HG02571 (cell line): ENCODE results near the gene ANKS1B.
"Not testable (repeated sequence)": the region's sequence is repeated elsewhere in the genome, so short reads cannot be mapped to it uniquely, and the experiment has no call there.

Source experiments
- ATAC-seq: cut with Tn5 transposase; IDR thresholded peaks from one replicate; pipeline ENCODE4 v1.9.1; 2021; ENCODE audit warnings: mild to moderate bottlenecking, moderate library complexity; ENCODE audit not compliant: unreplicated experiment

The ANKS1B gene

GRCh38 chr12:99709116-99709515, 275.6 kb downstream of the ANKS1B start:
- no peak for ATAC-seq

GRCh38 chr12:99707883-99708282, 276.9 kb downstream of the ANKS1B start:
- ATAC-seq, result no peak

- no peak for ATAC-seq
Measured at GRCh38 chr12:99706736-99707473, 277.8 kb downstream of the ANKS1B start.

- no peak for ATAC-seq
Measured at GRCh38 chr12:99704458-99704857, 280.3 kb downstream of the ANKS1B start.

- ATAC-seq, result no peak
Measured at GRCh38 chr12:99704036-99704435, 280.7 kb downstream of the ANKS1B start.

- ATAC-seq, result no peak
Measured at GRCh38 chr12:99700032-99700431, 284.7 kb downstream of the ANKS1B start.

GRCh38 chr12:99695050-99695449, 289.7 kb downstream of the ANKS1B start:
- ATAC-seq, result no peak

- ATAC-seq, result no peak
Measured at GRCh38 chr12:99686142-99686541, 298.6 kb downstream of the ANKS1B start.

GRCh38 chr12:99680276-99680675, 304.5 kb downstream of the ANKS1B start:
- ATAC-seq, result no peak

GRCh38 chr12:99670635-99671034, 314.1 kb downstream of the ANKS1B start:
- ATAC-seq, result no peak

- ATAC-seq, result no peak
Measured at GRCh38 chr12:99658671-99659349, 325.9 kb downstream of the ANKS1B start.

- ATAC-seq, result no peak
Measured at GRCh38 chr12:99649551-99649950, 335.2 kb downstream of the ANKS1B start.

GRCh38 chr12:99648183-99648582, 336.6 kb downstream of the ANKS1B start:
- ATAC-seq, result no peak

GRCh38 chr12:99647453-99647852, 337.3 kb downstream of the ANKS1B start, which contains the start of gene GARIN6:
GARIN6 (plus strand) TSS chr12:99647753; CDS start chr12:99648175, 422 bp downstream.
- no peak for ATAC-seq

- no peak for ATAC-seq
Measured at GRCh38 chr12:99644629-99645028, 340.1 kb downstream of the ANKS1B start.

- no peak for ATAC-seq
Measured at GRCh38 chr12:99627459-99627858, 357.3 kb downstream of the ANKS1B start.

- not testable (repeated sequence) for ATAC-seq
Measured at GRCh38 chr12:99624591-99624990, 360.1 kb downstream of the ANKS1B start.

- ATAC-seq, result no peak
Measured at GRCh38 chr12:99620159-99620479, 364.6 kb downstream of the ANKS1B start.

GRCh38 chr12:99619389-99620158, 365.2 kb downstream of the ANKS1B start:
- ATAC-seq, result peak; percentile 92

GRCh38 chr12:99618657-99619056, 366.1 kb downstream of the ANKS1B start:
- no peak for ATAC-seq

- no peak for ATAC-seq
Measured at GRCh38 chr12:99611599-99611998, 373.1 kb downstream of the ANKS1B start.

GRCh38 chr12:99611117-99611516, 373.6 kb downstream of the ANKS1B start:
- no peak for ATAC-seq
